Esophagus squamous epithelium (tissue), 4 donors: ENCODE results near the gene EMILIN2.

Source experiments
- POLR2A ChIP-seq, 4 donors: fragments of 450-650 bp; IDR thresholded peaks; one replicate each; pipeline ENCODE4 v1.6.1; 2017; ENCODE audit warnings: antibody characterized with exemption in 4 of 4, mild to moderate bottlenecking in 4 of 4, moderate library complexity in 3 of 4
- TF ChIP-seq, protein P1 (sequence below), 6 experiments: fragments of 450-650 bp in 4 of 6; fragments of 200-600 bp in 2 of 6; sonication (generic) in 2 of 6; IDR thresholded peaks; one replicate each; pipeline ENCODE4 v1.5.1; 2016 to 2019; ENCODE audit warnings: antibody characterized with exemption in 6 of 6, mild to moderate bottlenecking in 4 of 6, moderate library complexity in 4 of 6

DNA sequence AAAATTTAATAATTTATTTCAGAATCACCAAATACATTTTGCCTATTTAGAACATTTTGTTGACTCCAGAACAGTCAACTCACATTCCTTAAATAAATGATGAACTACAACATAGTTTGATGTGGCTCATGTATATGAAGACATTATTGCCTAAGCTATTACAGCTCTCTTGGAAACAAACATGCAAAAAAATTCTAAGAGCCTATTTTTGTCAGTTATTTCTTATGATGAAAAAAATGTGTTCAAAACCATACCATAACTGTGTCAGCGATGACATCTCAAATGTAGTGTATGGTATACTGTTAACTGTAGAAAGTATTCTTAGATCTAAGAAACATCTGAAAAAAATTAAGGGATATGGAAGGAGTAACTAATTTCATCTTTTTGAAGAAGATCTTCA is 6.3 kb upstream of the EMILIN2 start:
- TF ChIP-seq, protein P1, sequence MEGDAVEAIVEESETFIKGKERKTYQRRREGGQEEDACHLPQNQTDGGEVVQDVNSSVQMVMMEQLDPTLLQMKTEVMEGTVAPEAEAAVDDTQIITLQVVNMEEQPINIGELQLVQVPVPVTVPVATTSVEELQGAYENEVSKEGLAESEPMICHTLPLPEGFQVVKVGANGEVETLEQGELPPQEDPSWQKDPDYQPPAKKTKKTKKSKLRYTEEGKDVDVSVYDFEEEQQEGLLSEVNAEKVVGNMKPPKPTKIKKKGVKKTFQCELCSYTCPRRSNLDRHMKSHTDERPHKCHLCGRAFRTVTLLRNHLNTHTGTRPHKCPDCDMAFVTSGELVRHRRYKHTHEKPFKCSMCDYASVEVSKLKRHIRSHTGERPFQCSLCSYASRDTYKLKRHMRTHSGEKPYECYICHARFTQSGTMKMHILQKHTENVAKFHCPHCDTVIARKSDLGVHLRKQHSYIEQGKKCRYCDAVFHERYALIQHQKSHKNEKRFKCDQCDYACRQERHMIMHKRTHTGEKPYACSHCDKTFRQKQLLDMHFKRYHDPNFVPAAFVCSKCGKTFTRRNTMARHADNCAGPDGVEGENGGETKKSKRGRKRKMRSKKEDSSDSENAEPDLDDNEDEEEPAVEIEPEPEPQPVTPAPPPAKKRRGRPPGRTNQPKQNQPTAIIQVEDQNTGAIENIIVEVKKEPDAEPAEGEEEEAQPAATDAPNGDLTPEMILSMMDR (IDR thresholded peaks at IDR 0.05), result no peak
- TF ChIP-seq POLR2A (IDR thresholded peaks at IDR 0.05), result no peak
